NCI-H2081 (cell line): Measurements from ENCODE around the gene CTXN2.

Source experiments
- DNase-seq, 2 experiments: peaks; one replicate each; lab custom pipeline; 2025; lab: John Stamatoyannopoulos, UW

Gene CTXN2

GRCh38 chr15:48191574-48192225 lies at the start of gene CTXN2:
TSS of gene CTXN2 (plus strand) at chr15:48191665. CDS start at chr15:48201301, 9,636 bp downstream.
- peak; percentile 41 to 78 for DNase-seq

- no peak for DNase-seq
Measured at GRCh38 chr15:48143856-48144255, 47.6 kb upstream of the CTXN2 start.

- DNase-seq = no peak
Measured at GRCh38 chr15:48144889-48145288, 46.6 kb upstream of the CTXN2 start.

- no peak for DNase-seq
Measured at GRCh38 chr15:48145923-48146322, 45.5 kb upstream of the CTXN2 start.

GRCh38 chr15:48147358-48147757 lies 44.1 kb upstream of the CTXN2 start:
- DNase-seq = no peak

GRCh38 chr15:48149858-48150257 lies 41.6 kb upstream of the CTXN2 start:
- DNase-seq = no peak

GRCh38 chr15:48153526-48153925 lies 37.9 kb upstream of the CTXN2 start:
- no peak for DNase-seq

- no peak for DNase-seq
Measured at GRCh38 chr15:48168616-48169015, 22.8 kb upstream of the CTXN2 start.

- peak; percentile 26 to 44 for DNase-seq
Measured at GRCh38 chr15:48170981-48171380, 20.5 kb upstream of the CTXN2 start.

- no peak for DNase-seq
Measured at GRCh38 chr15:48175126-48175525, 16.3 kb upstream of the CTXN2 start.

GRCh38 chr15:48176112-48176511 lies 15.4 kb upstream of the CTXN2 start:
- DNase-seq = peak in 1 of 2 experiments; percentile 5

GRCh38 chr15:48176957-48177356 lies 14.5 kb upstream of the CTXN2 start:
- DNase-seq = peak in 1 of 2 experiments; percentile 25

GRCh38 chr15:48177383-48177765 lies 14.1 kb upstream of the CTXN2 start:
- peak; percentile 53 to 77 for DNase-seq

- DNase-seq = peak; percentile 87 to 90
Measured at GRCh38 chr15:48177766-48178647, 13.5 kb upstream of the CTXN2 start, which contains the start of gene MYEF2. TSS of gene MYEF2 (minus strand) at chr15:48178295. CDS start at chr15:48178237, 58 bp downstream.

GRCh38 chr15:48178648-48178931 lies 12.9 kb upstream of the CTXN2 start:
- DNase-seq = no peak

- no peak for DNase-seq
Measured at GRCh38 chr15:48182749-48183148, 8.7 kb upstream of the CTXN2 start.

- DNase-seq = no peak
Measured at GRCh38 chr15:48185529-48185928, 5.9 kb upstream of the CTXN2 start.

GRCh38 chr15:48186271-48186670 lies 5.2 kb upstream of the CTXN2 start:
- DNase-seq = no peak

- DNase-seq = peak in 1 of 2 experiments; percentile 47
Measured at GRCh38 chr15:48190932-48191573, 412 bp upstream of the CTXN2 start.

GRCh38 chr15:48202068-48202467 lies 10.6 kb downstream of the CTXN2 start:
- DNase-seq = no peak

- DNase-seq = no peak
Measured at GRCh38 chr15:48205981-48206380, 14.5 kb downstream of the CTXN2 start, which contains the start of gene SLC12A1. TSS of gene SLC12A1 (plus strand) at chr15:48206302. CDS start at chr15:48207720, 1,418 bp downstream.

- DNase-seq = no peak
Measured at GRCh38 chr15:48221261-48221660, 29.8 kb downstream of the CTXN2 start.

GRCh38 chr15:48221885-48222284 lies 30.4 kb downstream of the CTXN2 start:
- peak; percentile 10 to 81 for DNase-seq
